Activated naive CD8-positive, alpha-beta T cell treated with anti-CD3 and anti-CD28 coated beads, Interleukin-2, amount 50 U/mL, for 16 hours (primary cell): ENCODE results near the gene WDR77.

Experiments
- DNase-seq: peaks from one replicate; pipeline ENCODE4 v3.0.0-alpha.2; 2020; ENCODE audit warnings: low read depth, low spot score

Gene WDR77

GRCh38 chr1:111469539-111469938 is 20.5 kb upstream of the WDR77 start:
- no peak for DNase-seq

GRCh38 chr1:111468717-111469100 is 19.7 kb upstream of the WDR77 start:
- DNase-seq: no peak

GRCh38 chr1:111467865-111468716 is 19.0 kb upstream of the WDR77 start:
- DNase-seq: no peak

GRCh38 chr1:111466480-111466879 is 17.4 kb upstream of the WDR77 start:
- no peak for DNase-seq

- DNase-seq: no peak
Measured at GRCh38 chr1:111465754-111466153, 16.7 kb upstream of the WDR77 start.

- DNase-seq: no peak
Measured at GRCh38 chr1:111463029-111463683, 14.1 kb upstream of the WDR77 start.

GRCh38 chr1:111462370-111463028 is 13.4 kb upstream of the WDR77 start:
- no peak for DNase-seq

GRCh38 chr1:111461765-111462164 is 12.7 kb upstream of the WDR77 start:
- no peak for DNase-seq

GRCh38 chr1:111455642-111456031 is 6.6 kb upstream of the WDR77 start:
- no peak for DNase-seq

- no peak for DNase-seq
Measured at GRCh38 chr1:111454859-111455641, 6.0 kb upstream of the WDR77 start.

- no peak for DNase-seq
Measured at GRCh38 chr1:111453706-111454105, 4.7 kb upstream of the WDR77 start.

GRCh38 chr1:111452581-111452980 is 3.5 kb upstream of the WDR77 start:
- no peak for DNase-seq

GRCh38 chr1:111450185-111450584 is 1.1 kb upstream of the WDR77 start:
- DNase-seq: no peak

- DNase-seq: no peak
Measured at GRCh38 chr1:111449703-111450017, 604 bp upstream of the WDR77 start.

GRCh38 chr1:111448482-111448917 is 556 bp downstream of the WDR77 start:
- DNase-seq: no peak

- DNase-seq: no peak
Measured at GRCh38 chr1:111446967-111447892, 1.8 kb downstream of the WDR77 start.

GRCh38 chr1:111446546-111446945 is 2.5 kb downstream of the WDR77 start:
- DNase-seq: no peak

- no peak for DNase-seq
Measured at GRCh38 chr1:111444031-111444430, 5.0 kb downstream of the WDR77 start.

- no peak for DNase-seq
Measured at GRCh38 chr1:111442457-111442856, 6.6 kb downstream of the WDR77 start.

GRCh38 chr1:111441573-111442192 is 7.4 kb downstream of the WDR77 start:
- no peak for DNase-seq
